AG09319 (cell line): ENCODE data around the gene MANBA.
"Not testable (repeated sequence)": the region's sequence is repeated elsewhere in the genome, so short reads cannot be mapped to it uniquely, and the experiment has no call there.

ENCODE experiments used
- DNase-seq: peaks from one replicate; pipeline ENCODE4 v3.0.0-alpha.2; 2010; ENCODE audit warnings: low read depth; ENCODE audit errors: extremely low read depth
- CTCF ChIP-seq: IDR thresholded peaks from 2 replicates; pipeline ENCODE4 v1.5.1; 2011; ENCODE audit warnings: low read depth, mild to moderate bottlenecking, inconsistent platforms, low read length, moderate library complexity

Gene MANBA

GRCh38 chr4:102751941-102752340 is 8.8 kb downstream of the MANBA start:
- DNase-seq: no peak

GRCh38 chr4:102743352-102743751 is 17.4 kb downstream of the MANBA start:
- not testable (repeated sequence) for DNase-seq

More at GRCh38 chr4:102751941-102752340, 8.8 kb downstream of the MANBA start:
- no peak for TF ChIP-seq CTCF

DNA sequence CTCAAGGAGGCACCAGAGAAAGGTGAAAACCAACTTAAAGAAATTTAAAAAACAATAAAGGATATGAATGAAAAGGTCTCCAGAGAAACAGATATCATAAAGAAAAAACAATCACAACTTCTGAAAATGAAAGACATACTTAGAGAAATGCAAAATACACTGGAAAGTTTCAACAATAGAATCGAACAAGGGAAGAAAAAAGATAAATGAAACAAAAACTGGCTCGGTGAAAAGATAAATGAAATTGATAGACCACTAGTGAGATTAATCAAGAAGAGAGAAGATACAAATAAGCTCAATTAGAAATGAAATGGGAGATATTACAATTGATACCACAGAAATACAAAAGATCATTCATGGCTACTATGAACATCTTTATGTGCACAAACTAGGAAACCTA is 22.0 kb downstream of the MANBA start:
- not testable (repeated sequence) for DNase-seq

DNA sequence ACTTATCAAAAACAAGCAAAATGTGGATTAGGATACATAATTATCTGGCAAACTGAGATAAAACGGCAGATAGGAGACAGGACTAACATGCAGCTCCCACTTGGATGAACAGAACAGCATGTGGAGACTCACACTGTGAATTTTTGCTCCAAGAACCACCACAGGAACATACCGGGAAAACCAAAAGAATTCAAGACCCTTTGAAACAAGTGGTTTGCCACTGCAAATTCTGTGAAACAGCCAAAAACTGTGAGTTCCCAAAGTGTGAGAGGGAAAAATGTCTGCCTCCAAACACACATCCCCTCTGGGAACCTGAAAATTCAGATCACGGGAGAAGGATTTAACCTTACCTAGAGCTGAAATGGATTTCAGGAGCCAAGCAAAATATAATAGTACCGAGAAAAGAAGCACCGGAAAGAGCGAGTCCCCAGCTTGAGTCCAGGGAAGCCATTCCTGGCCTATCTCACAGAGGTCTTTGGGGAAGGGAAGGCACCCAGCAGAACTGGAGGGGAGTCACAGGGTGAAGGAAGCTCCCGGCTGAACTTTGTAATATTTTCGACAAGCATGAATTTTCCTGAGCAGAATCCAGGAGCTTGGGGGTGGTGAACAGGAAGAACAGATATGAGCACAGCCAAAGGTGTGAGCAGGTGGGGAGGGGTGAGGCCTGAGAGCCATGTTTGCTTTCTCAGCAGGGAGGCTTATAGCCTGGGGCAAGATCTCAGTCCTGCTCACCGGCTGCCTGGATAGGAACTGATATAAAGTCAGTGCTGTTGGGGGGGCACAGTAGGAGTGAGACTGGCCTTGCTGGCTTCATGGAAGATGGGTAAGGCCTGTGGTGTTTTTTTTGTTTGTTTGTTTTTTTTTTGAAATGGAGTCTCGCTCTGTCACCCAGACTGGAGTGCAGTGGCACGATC is 23.9 kb downstream of the MANBA start:
- DNase-seq: no peak
- no peak for TF ChIP-seq CTCF

- no peak for DNase-seq
- no peak for TF ChIP-seq CTCF
Measured at GRCh38 chr4:102735582-102735981, 25.2 kb downstream of the MANBA start.

GRCh38 chr4:102734591-102735385 is 26.0 kb downstream of the MANBA start:
- TF ChIP-seq CTCF: no peak
- DNase-seq: no peak

GRCh38 chr4:102734116-102734515 is 26.7 kb downstream of the MANBA start:
- TF ChIP-seq CTCF: no peak
- DNase-seq: no peak

- no peak for TF ChIP-seq CTCF
- DNase-seq: no peak
Measured at GRCh38 chr4:102733084-102733483, 27.7 kb downstream of the MANBA start.
